H1 (cell line): ENCODE data around the gene DGKI. TPM values are rescaled to one million over a fixed set of nuclear protein-coding genes. Genes with fewer than 3 reads are reported as not detected.

Source experiments
- polyA plus RNA-seq, 7 experiments: library from polyadenylated mRNA; depleted of rRNA in 3 of 7; stranded (reverse) in 5 of 7; unstranded in 2 of 7; fragments of >200 nt in 5 of 7; fragments of 200-250 nt in 2 of 7; gene quantifications; 1 replicate in 5 of 7; 2 replicates in 1 of 7; 4 replicates in 1 of 7; pipeline versions ENCODE4 v1.2.1 to v1.2.3, GENCODE V29; 2011 to 2013; ENCODE audit warnings: missing spikeins in 2 of 7, mixed read lengths in 2 of 7
- total RNA-seq: library from RNA; stranded (reverse); fragmentation: NEBNext Ultra II Directional; extraction: Animal tissue kit (Norgen Biotek cat#: 25700); gene quantifications from 2 replicates; pipeline ENCODE4 v1.2.1, GENCODE V29; 2021
- TF ChIP-seq, protein P1 (sequence below): fragments of 300-600 bp; sonication (generic); IDR thresholded peaks from 2 replicates; pipeline ENCODE4 v1.7.1; 2012; ENCODE audit warnings: low read length, moderate library complexity, mild to moderate bottlenecking, inconsistent platforms; ENCODE audit not compliant: insufficient replicate concordance

Gene DGKI
- total and polyA plus RNA-seq, 2 of the 8 experiments (the other 6 are each of a cell fraction or from before 2014, with no cell fraction given) = 0.20 to 0.71 TPM

DNA sequence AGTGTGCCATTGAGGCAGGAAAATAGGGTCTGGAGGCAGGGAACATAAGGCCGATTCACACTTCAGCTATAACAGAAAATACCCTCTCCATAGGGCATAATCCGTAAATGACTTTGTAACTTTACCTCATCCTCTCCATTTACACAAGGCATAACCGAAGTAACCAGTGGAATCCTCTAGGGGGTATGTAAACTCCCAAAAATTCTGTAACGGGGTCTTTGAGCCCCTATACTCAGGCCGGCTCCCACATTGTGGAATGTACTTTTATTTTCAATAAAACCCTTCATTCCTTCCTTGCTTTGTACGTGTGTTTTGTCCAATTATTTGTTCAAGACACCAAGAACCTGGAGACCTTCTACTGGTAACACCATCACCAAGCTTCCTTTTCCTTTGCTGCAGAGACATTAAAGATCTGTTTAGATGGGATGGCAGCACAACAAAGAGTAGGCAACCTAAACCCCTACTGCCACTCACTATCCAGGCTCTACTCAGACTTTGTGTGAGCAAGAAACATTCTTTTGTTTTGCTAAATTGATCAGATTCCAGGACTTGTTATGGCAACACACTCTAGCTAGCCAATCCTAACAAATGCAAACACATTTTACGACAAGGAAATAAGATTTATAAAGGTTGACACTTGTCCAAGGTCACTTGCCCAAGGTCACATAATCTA lies 99.3 kb downstream of the DGKI start (continued):
- TF ChIP-seq, protein P1, sequence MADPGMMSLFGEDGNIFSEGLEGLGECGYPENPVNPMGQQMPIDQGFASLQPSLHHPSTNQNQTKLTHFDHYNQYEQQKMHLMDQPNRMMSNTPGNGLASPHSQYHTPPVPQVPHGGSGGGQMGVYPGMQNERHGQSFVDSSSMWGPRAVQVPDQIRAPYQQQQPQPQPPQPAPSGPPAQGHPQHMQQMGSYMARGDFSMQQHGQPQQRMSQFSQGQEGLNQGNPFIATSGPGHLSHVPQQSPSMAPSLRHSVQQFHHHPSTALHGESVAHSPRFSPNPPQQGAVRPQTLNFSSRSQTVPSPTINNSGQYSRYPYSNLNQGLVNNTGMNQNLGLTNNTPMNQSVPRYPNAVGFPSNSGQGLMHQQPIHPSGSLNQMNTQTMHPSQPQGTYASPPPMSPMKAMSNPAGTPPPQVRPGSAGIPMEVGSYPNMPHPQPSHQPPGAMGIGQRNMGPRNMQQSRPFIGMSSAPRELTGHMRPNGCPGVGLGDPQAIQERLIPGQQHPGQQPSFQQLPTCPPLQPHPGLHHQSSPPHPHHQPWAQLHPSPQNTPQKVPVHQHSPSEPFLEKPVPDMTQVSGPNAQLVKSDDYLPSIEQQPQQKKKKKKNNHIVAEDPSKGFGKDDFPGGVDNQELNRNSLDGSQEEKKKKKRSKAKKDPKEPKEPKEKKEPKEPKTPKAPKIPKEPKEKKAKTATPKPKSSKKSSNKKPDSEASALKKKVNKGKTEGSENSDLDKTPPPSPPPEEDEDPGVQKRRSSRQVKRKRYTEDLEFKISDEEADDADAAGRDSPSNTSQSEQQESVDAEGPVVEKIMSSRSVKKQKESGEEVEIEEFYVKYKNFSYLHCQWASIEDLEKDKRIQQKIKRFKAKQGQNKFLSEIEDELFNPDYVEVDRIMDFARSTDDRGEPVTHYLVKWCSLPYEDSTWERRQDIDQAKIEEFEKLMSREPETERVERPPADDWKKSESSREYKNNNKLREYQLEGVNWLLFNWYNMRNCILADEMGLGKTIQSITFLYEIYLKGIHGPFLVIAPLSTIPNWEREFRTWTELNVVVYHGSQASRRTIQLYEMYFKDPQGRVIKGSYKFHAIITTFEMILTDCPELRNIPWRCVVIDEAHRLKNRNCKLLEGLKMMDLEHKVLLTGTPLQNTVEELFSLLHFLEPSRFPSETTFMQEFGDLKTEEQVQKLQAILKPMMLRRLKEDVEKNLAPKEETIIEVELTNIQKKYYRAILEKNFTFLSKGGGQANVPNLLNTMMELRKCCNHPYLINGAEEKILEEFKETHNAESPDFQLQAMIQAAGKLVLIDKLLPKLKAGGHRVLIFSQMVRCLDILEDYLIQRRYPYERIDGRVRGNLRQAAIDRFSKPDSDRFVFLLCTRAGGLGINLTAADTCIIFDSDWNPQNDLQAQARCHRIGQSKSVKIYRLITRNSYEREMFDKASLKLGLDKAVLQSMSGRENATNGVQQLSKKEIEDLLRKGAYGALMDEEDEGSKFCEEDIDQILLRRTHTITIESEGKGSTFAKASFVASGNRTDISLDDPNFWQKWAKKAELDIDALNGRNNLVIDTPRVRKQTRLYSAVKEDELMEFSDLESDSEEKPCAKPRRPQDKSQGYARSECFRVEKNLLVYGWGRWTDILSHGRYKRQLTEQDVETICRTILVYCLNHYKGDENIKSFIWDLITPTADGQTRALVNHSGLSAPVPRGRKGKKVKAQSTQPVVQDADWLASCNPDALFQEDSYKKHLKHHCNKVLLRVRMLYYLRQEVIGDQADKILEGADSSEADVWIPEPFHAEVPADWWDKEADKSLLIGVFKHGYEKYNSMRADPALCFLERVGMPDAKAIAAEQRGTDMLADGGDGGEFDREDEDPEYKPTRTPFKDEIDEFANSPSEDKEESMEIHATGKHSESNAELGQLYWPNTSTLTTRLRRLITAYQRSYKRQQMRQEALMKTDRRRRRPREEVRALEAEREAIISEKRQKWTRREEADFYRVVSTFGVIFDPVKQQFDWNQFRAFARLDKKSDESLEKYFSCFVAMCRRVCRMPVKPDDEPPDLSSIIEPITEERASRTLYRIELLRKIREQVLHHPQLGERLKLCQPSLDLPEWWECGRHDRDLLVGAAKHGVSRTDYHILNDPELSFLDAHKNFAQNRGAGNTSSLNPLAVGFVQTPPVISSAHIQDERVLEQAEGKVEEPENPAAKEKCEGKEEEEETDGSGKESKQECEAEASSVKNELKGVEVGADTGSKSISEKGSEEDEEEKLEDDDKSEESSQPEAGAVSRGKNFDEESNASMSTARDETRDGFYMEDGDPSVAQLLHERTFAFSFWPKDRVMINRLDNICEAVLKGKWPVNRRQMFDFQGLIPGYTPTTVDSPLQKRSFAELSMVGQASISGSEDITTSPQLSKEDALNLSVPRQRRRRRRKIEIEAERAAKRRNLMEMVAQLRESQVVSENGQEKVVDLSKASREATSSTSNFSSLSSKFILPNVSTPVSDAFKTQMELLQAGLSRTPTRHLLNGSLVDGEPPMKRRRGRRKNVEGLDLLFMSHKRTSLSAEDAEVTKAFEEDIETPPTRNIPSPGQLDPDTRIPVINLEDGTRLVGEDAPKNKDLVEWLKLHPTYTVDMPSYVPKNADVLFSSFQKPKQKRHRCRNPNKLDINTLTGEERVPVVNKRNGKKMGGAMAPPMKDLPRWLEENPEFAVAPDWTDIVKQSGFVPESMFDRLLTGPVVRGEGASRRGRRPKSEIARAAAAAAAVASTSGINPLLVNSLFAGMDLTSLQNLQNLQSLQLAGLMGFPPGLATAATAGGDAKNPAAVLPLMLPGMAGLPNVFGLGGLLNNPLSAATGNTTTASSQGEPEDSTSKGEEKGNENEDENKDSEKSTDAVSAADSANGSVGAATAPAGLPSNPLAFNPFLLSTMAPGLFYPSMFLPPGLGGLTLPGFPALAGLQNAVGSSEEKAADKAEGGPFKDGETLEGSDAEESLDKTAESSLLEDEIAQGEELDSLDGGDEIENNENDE = peak; percentile 60
- TF ChIP-seq, all 59 proteins: peak for 6
